Retina (tissue), 1 donor: ENCODE results near the gene ADK.
"Not testable (repeated sequence)": the region's sequence is repeated elsewhere in the genome, so short reads cannot be mapped to it uniquely, and the experiment has no call there.

Source experiments
- DNase-seq: peaks from one replicate; pipeline ENCODE4 v3.0.0-alpha.2; 2016

Gene ADK

GRCh38 chr10:74306227-74306982 is 155.4 kb downstream of the ADK start:
- DNase-seq = no peak

GRCh38 chr10:74307061-74307651 is 156.1 kb downstream of the ADK start:
- DNase-seq = no peak

- no peak for DNase-seq
These were observed 159.7 kb downstream of the ADK start for GRCh38 chr10:74310652-74311257.

DNA sequence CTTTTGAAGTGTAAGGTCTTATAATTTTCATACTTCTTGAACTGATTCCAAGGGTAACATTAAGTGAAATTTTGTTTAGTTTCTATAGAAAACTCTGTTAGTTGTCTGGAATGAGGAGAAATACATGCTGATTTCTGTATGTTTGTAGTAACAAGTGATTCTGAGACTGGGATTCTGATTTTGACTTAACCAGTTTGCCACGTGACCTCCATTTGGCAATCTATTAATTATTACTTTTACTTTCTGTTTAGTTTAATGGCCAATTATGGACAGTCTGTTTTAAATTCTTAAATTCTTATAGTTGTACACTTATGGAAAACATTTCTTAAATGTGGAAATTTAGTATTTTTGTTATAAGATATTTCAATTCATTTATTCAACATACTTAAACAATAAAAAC is 163.1 kb downstream of the ADK start:
- DNase-seq = no peak

GRCh38 chr10:74320026-74320425 is 169.0 kb downstream of the ADK start:
- no peak for DNase-seq

DNA sequence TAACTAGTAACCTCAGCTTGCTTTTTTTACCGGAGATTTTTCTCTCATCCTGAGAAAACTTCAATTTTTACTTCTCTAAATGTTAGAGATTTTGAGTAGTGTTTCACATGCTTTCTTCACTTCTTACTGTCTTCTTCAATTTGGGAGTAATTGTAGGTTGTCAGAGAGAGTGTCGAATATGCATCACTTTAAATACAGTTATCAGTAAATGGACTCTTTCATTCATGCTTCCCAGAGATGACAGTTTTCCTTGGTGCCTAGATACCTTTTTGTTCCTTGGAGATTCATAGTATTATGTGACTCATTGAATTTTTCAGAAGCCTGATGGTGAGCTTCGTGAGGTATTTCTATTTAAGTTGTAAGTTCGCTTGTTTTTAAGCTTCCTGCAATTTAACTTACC is 169.7 kb downstream of the ADK start:
- no peak for DNase-seq

DNA sequence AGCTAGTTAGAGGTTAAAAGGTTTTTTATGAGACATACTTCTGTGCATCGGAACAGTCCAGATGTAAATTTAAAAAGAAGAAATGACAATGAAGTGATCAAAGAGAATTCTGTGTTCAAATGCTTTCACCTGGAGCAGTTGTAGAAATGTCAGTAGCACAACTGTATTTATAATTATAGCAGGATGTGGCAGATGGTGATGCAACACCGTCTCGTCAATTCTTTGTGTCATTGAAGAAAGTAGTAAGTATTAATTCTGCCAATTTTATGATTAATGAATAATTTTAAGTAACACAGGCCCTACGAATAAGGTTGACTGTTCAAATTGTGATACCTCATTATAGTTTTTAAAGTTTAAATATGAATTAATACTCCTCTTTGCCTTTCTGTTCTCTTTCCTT is 171.1 kb downstream of the ADK start:
- no peak for DNase-seq

DNA sequence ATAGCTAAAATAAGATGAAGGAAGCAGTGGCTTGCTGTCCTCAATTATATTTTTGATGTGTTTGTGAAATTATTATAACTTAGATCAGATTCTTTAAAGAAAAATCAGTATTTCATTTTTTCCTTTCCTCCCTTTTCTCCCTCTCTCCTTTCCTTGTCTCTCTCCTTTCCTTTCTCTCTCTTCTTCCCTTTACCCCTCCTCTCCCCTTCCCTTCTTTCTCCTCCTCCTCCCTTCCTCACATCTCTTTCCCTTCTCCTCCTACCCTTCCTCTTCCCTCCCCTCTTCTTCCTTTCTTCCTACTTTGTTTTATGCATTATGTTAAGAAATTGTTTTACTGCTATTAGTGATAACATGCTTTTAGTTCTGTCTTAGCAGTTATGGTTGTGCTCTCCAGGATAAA is 171.5 kb downstream of the ADK start:
- DNase-seq = no peak

DNA sequence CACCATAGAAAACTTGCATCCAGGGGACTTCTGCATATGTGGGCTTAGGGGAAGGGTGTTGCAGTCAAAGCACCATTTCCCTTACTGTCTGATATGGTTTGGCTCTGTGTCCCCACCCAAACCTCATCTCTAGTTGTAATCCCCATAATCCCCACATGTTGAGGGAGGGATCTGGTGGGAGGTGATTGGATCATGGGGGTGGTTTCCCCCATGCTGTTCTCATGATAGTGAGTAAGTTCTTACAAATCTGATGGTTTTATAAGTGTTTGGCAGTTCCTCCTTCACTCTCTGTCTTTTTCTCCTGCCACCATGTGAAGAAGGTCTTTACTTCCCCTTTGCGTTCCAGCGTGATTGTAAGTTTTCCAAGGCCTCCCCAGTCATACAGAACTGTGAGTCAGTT is 177.4 kb downstream of the ADK start:
- no peak for DNase-seq

- DNase-seq = no peak
These were observed 178.9 kb downstream of the ADK start for GRCh38 chr10:74329873-74330272.

DNA sequence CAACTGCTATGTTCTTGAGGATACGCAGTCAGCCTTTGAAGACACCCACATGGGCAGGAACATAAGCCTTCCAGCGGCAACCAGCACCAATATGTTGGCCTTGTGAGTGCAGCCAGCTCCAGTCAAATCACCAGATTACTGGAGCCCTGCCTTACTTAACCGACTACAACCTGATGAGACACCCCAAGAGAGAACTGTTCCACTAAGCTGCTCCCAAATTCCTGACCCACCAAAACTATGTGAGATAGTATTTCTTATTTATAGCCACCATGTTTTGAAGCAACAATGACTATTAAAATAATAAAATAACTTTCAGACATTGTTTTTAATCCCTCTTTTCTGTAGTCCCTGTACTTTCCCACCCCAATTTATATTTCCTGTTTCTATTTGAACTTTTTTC is 179.6 kb downstream of the ADK start:
- no peak for DNase-seq

- DNase-seq = no peak
These were observed 181.4 kb downstream of the ADK start for GRCh38 chr10:74332398-74332797.

DNA sequence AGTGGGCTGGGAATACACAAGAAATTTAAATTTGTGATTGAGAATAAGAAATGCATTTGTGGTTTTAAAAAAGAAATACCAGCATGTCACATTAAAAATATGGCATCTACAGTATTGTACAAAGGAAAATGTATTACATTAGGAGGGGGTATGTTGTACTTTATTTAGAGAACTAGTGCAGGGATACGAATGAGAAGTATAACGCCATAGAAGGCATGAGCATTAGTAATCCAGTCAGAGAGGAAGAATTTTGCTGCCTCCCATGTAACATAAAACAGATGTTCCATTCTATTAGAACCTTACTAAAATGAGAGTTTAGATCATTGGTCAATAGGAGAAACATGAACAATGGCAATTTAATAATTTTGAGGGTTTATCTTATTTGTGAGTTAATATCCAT is 182.2 kb downstream of the ADK start:
- no peak for DNase-seq

- no peak for DNase-seq
These were observed 183.2 kb downstream of the ADK start for GRCh38 chr10:74334221-74334620.

- no peak for DNase-seq
These were observed 184.5 kb downstream of the ADK start for GRCh38 chr10:74335501-74335900.

- no peak for DNase-seq
These were observed 186.5 kb downstream of the ADK start for GRCh38 chr10:74337330-74338016.

GRCh38 chr10:74342991-74343390 is 192.0 kb downstream of the ADK start:
- DNase-seq = no peak

GRCh38 chr10:74343804-74344203 is 192.8 kb downstream of the ADK start:
- no peak for DNase-seq

DNA sequence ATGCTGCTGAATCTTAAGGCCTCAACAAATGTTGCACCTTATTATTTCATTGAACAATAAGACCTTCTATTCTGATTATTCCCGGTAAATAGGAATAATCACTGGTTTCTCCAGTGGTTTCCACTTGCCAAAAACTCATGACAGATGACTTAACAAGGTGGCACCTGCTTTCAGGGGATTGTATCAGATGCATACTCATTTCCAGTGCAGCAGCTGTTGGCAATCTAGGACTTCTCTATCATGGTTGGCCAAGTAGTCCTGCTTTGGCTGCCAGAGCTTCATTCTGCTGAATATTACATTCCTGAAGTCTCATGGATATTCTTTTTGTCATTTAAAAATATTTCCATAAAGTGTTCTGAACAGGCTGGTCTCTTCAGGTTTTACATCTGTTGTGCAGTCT is 193.3 kb downstream of the ADK start:
- no peak for DNase-seq

- no peak for DNase-seq
These were observed 196.5 kb downstream of the ADK start for GRCh38 chr10:74347522-74347921.

- DNase-seq = not testable (repeated sequence)
These were observed 202.0 kb downstream of the ADK start for GRCh38 chr10:74353021-74353420.

DNA sequence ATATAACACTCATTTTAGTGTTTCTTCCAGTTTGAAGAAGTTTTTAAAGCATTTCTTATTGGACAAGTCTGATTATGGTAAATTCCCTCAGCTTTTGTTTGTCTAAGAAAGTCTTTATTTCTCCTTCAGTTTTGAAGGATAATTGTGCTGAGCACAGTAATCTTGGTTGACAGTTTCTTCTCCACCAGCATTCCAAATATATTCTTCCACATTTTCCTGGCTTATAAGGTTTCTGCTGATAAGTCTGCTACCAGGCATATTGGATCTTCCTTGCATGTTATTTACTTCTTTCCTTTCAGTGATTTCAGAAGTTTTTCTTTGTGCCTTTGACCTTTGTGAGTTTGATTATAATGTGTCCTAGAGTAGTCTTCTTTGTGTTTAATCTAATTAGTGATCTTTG is 210.7 kb downstream of the ADK start:
- no peak for DNase-seq

- DNase-seq = no peak
These were observed 212.7 kb downstream of the ADK start for GRCh38 chr10:74363727-74364126.

DNA sequence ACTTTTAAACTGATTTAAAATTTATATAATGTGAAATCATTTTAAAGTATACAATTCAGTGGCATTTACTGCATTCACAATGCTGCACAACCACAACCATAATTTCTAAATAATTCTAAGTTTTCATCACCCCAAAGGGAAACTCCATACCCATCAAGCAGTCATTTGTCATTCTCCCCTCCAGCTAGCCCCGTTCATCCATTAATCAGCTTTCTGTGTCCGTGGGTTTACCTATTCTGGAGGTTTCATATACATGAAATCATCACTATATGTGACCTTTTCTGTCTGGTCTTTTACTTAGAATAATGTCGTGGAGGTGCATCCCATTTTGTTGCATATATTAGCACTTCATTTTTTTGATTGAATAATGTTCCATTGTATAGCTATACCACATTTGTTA is 214.1 kb downstream of the ADK start:
- DNase-seq = no peak
